H9 (cell line): ENCODE measurements around the gene MROH8. TPM values are rescaled to one million over a fixed set of nuclear protein-coding genes. Genes with fewer than 3 reads are reported as not detected.
A peak's percentile ranks its signal among the peaks of the same experiment; 100 is the strongest.

Experiments used
- DNase-seq: peaks from one replicate; pipeline ENCODE4 v3.0.0-alpha.2; 2017
- H2AFZ ChIP-seq: one replicate; pipeline ENCODE4 v1.6.1; 2013; ENCODE audit warnings: mild to moderate bottlenecking, low read length, control low read depth, moderate library complexity
- H2AK5ac ChIP-seq: 2 replicates; pipeline ENCODE4 v1.6.1; 2013; ENCODE audit warnings: low read length, control low read depth, mixed read lengths; ENCODE audit not compliant: insufficient read length
- H2BK120ac ChIP-seq: one replicate; pipeline ENCODE4 v1.6.1; 2013; ENCODE audit warnings: low read depth, mild to moderate bottlenecking, low read length, control low read depth, inconsistent platforms; ENCODE audit not compliant: poor library complexity, severe bottlenecking
- H2BK12ac ChIP-seq: 2 replicates; pipeline ENCODE4 v1.6.1; 2013; ENCODE audit warnings: low read length, control low read depth, mixed read lengths, low read depth; ENCODE audit not compliant: insufficient read length
- H2BK15ac ChIP-seq: 2 replicates; pipeline ENCODE4 v1.6.1; 2013; ENCODE audit warnings: low read depth, low read length, control low read depth
- H2BK20ac ChIP-seq: one replicate; pipeline ENCODE4 v1.6.1; 2013; ENCODE audit warnings: low read depth, mild to moderate bottlenecking, low read length, control low read depth, inconsistent platforms; ENCODE audit not compliant: poor library complexity, severe bottlenecking
- H2BK5ac ChIP-seq: 2 replicates; pipeline ENCODE4 v1.6.1; 2013; ENCODE audit warnings: low read length, control low read depth, mixed read lengths; ENCODE audit not compliant: insufficient read length
- H3K14ac ChIP-seq: 2 replicates; pipeline ENCODE4 v1.6.1; 2013; ENCODE audit warnings: low read length, control low read depth; ENCODE audit not compliant: insufficient read depth
- H3K18ac ChIP-seq: 2 replicates; pipeline ENCODE4 v1.6.1; 2013; ENCODE audit warnings: low read depth, mild to moderate bottlenecking, mixed read lengths, low read length, control low read depth; ENCODE audit not compliant: insufficient read length
- H3K23ac ChIP-seq: 2 replicates; pipeline ENCODE4 v1.6.1; 2013; ENCODE audit warnings: low read length, control low read depth, mixed read lengths, low read depth; ENCODE audit not compliant: insufficient read length
- H3K23me2 ChIP-seq: 2 replicates; pipeline ENCODE4 v1.6.1; 2013; ENCODE audit warnings: low read depth, mild to moderate bottlenecking, mixed read lengths, low read length, control low read depth; ENCODE audit not compliant: insufficient read length, poor library complexity, severe bottlenecking
- H3K27ac ChIP-seq: 2 replicates; pipeline ENCODE4 v1.5.1; 2013; ENCODE audit warnings: low read length, control low read depth, mixed read lengths, low read depth; ENCODE audit not compliant: insufficient read length
- H3K27me3 ChIP-seq: 2 replicates; pipeline ENCODE4 v1.6.1; 2013; ENCODE audit warnings: low read length, control low read depth, inconsistent platforms; ENCODE audit not compliant: insufficient read depth
- H3K4ac ChIP-seq: 2 replicates; pipeline ENCODE4 v1.6.1; 2013; ENCODE audit warnings: low read depth, mild to moderate bottlenecking, control low read depth, inconsistent platforms, low read length, moderate library complexity
- H3K4me1 ChIP-seq: 2 replicates; pipeline ENCODE4 v1.6.1; 2013; ENCODE audit warnings: low read length, control low read depth, inconsistent platforms; ENCODE audit not compliant: insufficient read depth
- H3K4me2 ChIP-seq: 2 replicates; pipeline ENCODE4 v1.6.1; 2013; ENCODE audit warnings: low read length, control low read depth, mixed read lengths; ENCODE audit not compliant: insufficient read length, insufficient read depth
- H3K56ac ChIP-seq: 2 replicates; pipeline ENCODE4 v1.6.1; 2013; ENCODE audit warnings: low read depth, mild to moderate bottlenecking, mixed read lengths, low read length, control low read depth; ENCODE audit not compliant: insufficient read length
- H3K79me1 ChIP-seq: 2 replicates; pipeline ENCODE4 v1.6.1; 2013; ENCODE audit warnings: low read depth, mild to moderate bottlenecking, moderate library complexity, low read length, control low read depth, inconsistent platforms; ENCODE audit not compliant: insufficient read depth, poor library complexity, severe bottlenecking
- H3K79me2 ChIP-seq: 2 replicates; pipeline ENCODE4 v1.6.1; 2013; ENCODE audit warnings: low read length, control low read depth, inconsistent platforms; ENCODE audit not compliant: insufficient read depth
- H3K9ac ChIP-seq: 2 replicates; pipeline ENCODE4 v1.6.1; 2013; ENCODE audit warnings: low read length, control low read depth, mixed read lengths; ENCODE audit not compliant: insufficient read length; ENCODE audit errors: extremely low read depth
- H3K9me3 ChIP-seq: one replicate; pipeline ENCODE4 v1.6.1; 2013; ENCODE audit warnings: low read depth, low read length, inconsistent platforms; ENCODE audit not compliant: control insufficient read depth
- H3T11ph ChIP-seq: one replicate; pipeline ENCODE4 v1.6.1; 2013; ENCODE audit warnings: mild to moderate bottlenecking, low read length, control low read depth, inconsistent platforms
- H4K20me1 ChIP-seq: one replicate; pipeline ENCODE4 v1.6.1; 2013; ENCODE audit not compliant: control insufficient read depth, insufficient read length, insufficient read depth
- H4K5ac ChIP-seq: 2 replicates; pipeline ENCODE4 v1.6.1; 2013; ENCODE audit warnings: low read depth, mild to moderate bottlenecking, mixed read lengths, low read length, control low read depth; ENCODE audit not compliant: insufficient read length
- H4K8ac ChIP-seq: replicated peaks from 2 replicates; pipeline ENCODE4 v1.6.1; 2013; ENCODE audit warnings: low read length, control low read depth, mixed read lengths, low read depth; ENCODE audit not compliant: insufficient read length
- H4K91ac ChIP-seq: 2 replicates; pipeline ENCODE4 v1.6.1; 2013; ENCODE audit warnings: low read depth, mild to moderate bottlenecking, moderate library complexity, mixed read lengths, low read length, control low read depth; ENCODE audit not compliant: insufficient read length
- H3K27ac Mint-ChIP-seq, 3 experiments: 2 replicates in 2 of 3; 3 replicates in 1 of 3; pipeline ENCODE4 v1.8.0; 2020 to 2021; ENCODE audit warnings: mixed read lengths in 3 of 3, mild to moderate bottlenecking in 1 of 3, moderate library complexity in 1 of 3
- H3K27me3 Mint-ChIP-seq: 2 replicates; pipeline ENCODE4 v1.8.0; 2021; ENCODE audit warnings: low read depth, mild to moderate bottlenecking, moderate library complexity, mixed read lengths
- H3K36me3 Mint-ChIP-seq, 3 experiments: 2 replicates in 2 of 3; 3 replicates in 1 of 3; pipeline ENCODE4 v1.8.0; 2020 to 2021; ENCODE audit warnings: low read depth in 3 of 3, mixed read lengths in 3 of 3; ENCODE audit not compliant: insufficient read depth in 1 of 3
- H3K4me1 Mint-ChIP-seq, 2 experiments: 2 replicates each; pipeline ENCODE4 v1.8.0; 2020; ENCODE audit warnings: mixed read lengths in 2 of 2
- H3K4me3 Mint-ChIP-seq, 2 experiments: 2 replicates in 1 of 2; 3 replicates in 1 of 2; pipeline ENCODE4 v1.8.0; 2020 to 2021; ENCODE audit warnings: mild to moderate bottlenecking in 2 of 2, mixed read lengths in 2 of 2, moderate library complexity in 1 of 2
- H3K9me3 Mint-ChIP-seq, 2 experiments: 2 replicates in 1 of 2; 3 replicates in 1 of 2; pipeline ENCODE4 v1.8.0; 2020; ENCODE audit warnings: mild to moderate bottlenecking in 2 of 2, mixed read lengths in 2 of 2, moderate library complexity in 1 of 2
- WGBS: extraction: QIAGEN DNeasy Blood & Tissue Kit; methylation state at CpG from one replicate; pipeline ENCODE4 v1.1.7; 2013; ENCODE audit warnings: missing lambda C conversion rate, low lambda C conversion rate, mixed read lengths; ENCODE audit not compliant: insufficient read length; ENCODE audit errors: extremely low coverage; 5-methylcytosine and 5-hydroxymethylcytosine counted together
- total RNA-seq: library from RNA; stranded (reverse); gene quantifications from 2 replicates; pipeline ENCODE4 v1.2.1, GENCODE V29; 2021
- TF ChIP-seq, protein P1 (sequence below): fragments of 200-600 bp; sonication (generic); conservative IDR thresholded peaks from 3 replicates; pipeline ENCODE4 v1.8.0; 2021; ENCODE audit warnings: antibody characterized with exemption, mild to moderate bottlenecking

The MROH8 gene
- total RNA-seq, 1 experiment from 2014 or later: 0.90 TPM

DNA sequence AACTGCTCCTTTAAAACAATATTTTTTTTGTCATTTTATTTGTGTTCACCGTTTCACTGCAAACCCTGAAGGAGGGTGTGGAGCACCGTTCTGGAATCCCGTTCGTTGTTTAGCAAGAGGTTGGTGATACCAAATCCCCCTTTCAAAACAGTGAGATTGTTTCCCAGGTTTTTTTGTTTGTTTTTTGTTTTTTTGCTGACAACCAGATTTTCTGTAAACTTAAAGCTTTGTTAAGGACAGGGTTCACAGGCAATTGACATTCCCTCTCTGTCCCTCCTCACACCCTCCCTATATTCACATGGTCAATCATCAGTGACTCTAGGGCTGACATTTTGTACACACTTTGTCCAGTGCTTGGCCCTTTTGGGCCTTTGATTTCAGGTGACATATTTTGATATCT lies 21.0 kb upstream of the MROH8 start:
- DNase-seq: no peak
- TF ChIP-seq, protein P1, sequence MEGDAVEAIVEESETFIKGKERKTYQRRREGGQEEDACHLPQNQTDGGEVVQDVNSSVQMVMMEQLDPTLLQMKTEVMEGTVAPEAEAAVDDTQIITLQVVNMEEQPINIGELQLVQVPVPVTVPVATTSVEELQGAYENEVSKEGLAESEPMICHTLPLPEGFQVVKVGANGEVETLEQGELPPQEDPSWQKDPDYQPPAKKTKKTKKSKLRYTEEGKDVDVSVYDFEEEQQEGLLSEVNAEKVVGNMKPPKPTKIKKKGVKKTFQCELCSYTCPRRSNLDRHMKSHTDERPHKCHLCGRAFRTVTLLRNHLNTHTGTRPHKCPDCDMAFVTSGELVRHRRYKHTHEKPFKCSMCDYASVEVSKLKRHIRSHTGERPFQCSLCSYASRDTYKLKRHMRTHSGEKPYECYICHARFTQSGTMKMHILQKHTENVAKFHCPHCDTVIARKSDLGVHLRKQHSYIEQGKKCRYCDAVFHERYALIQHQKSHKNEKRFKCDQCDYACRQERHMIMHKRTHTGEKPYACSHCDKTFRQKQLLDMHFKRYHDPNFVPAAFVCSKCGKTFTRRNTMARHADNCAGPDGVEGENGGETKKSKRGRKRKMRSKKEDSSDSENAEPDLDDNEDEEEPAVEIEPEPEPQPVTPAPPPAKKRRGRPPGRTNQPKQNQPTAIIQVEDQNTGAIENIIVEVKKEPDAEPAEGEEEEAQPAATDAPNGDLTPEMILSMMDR: no peak
- Histone ChIP-seq H3K56ac (no peak overlapping the region), H2BK20ac (no peak overlapping the region), H3K9ac (no peak overlapping the region), H2BK12ac (no peak overlapping the region), H4K5ac (no peak overlapping the region), H3K79me1 (peaks cover 7% of the 10 kb centered on the region), H2BK15ac (no peak overlapping the region), H2AK5ac (no peak overlapping the region), H4K8ac (no peak overlapping the region), H2AFZ (no peak overlapping the region), H4K20me1 (no peaks in the 10 kb centered on the region), H2BK5ac (no peak overlapping the region), H3K27me3 (no peaks in the 10 kb centered on the region), H3K23me2 (no peaks in the 10 kb centered on the region), H3K4me1 (no peaks in the 10 kb centered on the region), H3K4ac (no peak overlapping the region), H3K27ac (no peak overlapping the region), H3K79me2 (peaks cover 9% of the 10 kb centered on the region), H3K14ac (no peak overlapping the region), H2BK120ac (no peak overlapping the region), H3K9me3 (no peaks in the 10 kb centered on the region), H4K91ac (no peak overlapping the region), H3K18ac (no peak overlapping the region), H3T11ph (no peak overlapping the region), H3K4me2 (no peak overlapping the region), H3K23ac (no peak overlapping the region)
- no peaks in the 10 kb centered on the region for H3K9me3 Mint-ChIP-seq
- H3K27ac Mint-ChIP-seq: peak overlapping the region in 1 of 3 experiments; percentile 80; a peak in 1 of 7 replicates
- H3K4me3 Mint-ChIP-seq: no peak overlapping the region
- H3K4me1 Mint-ChIP-seq: peaks cover 9 to 10% of the 10 kb centered on the region in 2 experiments; a peak in 3 of 4 replicates
- H3K36me3 Mint-ChIP-seq: peaks cover 56 to 83% (median 71%) of the 10 kb centered on the region in 3 experiments
- no CpG with 5 or more reads among the region's 4 CpGs for WGBS
- no peaks in the 10 kb centered on the region for H3K27me3 Mint-ChIP-seq
